ENCODE results near the gene RPP38. TPM values are rescaled to one million over a fixed set of nuclear protein-coding genes. Genes with fewer than 3 reads are reported as not detected.

RPP38 gene
- total RNA-seq (14.6 and 15.4 TPM in 2 replicates), polyA plus RNA-seq (24.7 and 26.4 TPM in 2 replicates), polyA minus RNA-seq (ENCODE audit: low replicate concordance) (6.4 and 8.0 TPM in 2 replicates)
- polyA plus RNA-seq (2012), result 14.9 and 16.7 TPM in 2 replicates

- no peaks in the 10 kb centered on the region for H3K36me3 ChIP-seq (ENCODE audit: control insufficient read depth, insufficient read depth, low read length)
- TF ChIP-seq EZH2 (IDR thresholded peaks at IDR 0.05; ENCODE audit: low read length, missing control alignments), result no peak
- no peak for TF ChIP-seq CTCF (conservative IDR thresholded peaks at IDR 0.05 in 1 of 2, IDR thresholded peaks at IDR 0.05 in 1 of 2; ENCODE audit: low read depth in 1 of 2, low read length in 2 of 2)
- peak within 1 kb of the TSS; percentile 92 for H3K4me2 ChIP-seq (ENCODE audit: extremely low read depth, insufficient read depth, low read length)
- DNase-seq (ENCODE audit: low read depth in 2 of 2), result peak; percentile 90 to 96
- H3K9me3 ChIP-seq (ENCODE audit: control insufficient read depth, insufficient read depth, low read depth, low read length), result no peaks in the 10 kb centered on the region
- peak within 1 kb of the TSS; percentile 71 to 97 (median 82) for H3K4me3 ChIP-seq (replicated peaks in 1 of 4; ENCODE audit: control extremely low read depth in 1 of 4, insufficient read depth in 1 of 4, low read depth in 3 of 4, low read length in 4 of 4)
- peak within 1 kb of the TSS; percentile 97 for H3K9ac ChIP-seq (ENCODE audit: insufficient read depth, low read length)
- H3K27ac ChIP-seq (ENCODE audit: insufficient read depth, low read length), result peak within 1 kb of the TSS; percentile 87
- peak within 1 kb of the TSS; percentile 69 for H2AFZ ChIP-seq (ENCODE audit: low read length)
- H3K4me1 ChIP-seq (ENCODE audit: control insufficient read depth, extremely low read depth, insufficient read depth, low read length), result peaks cover 2% of the 10 kb centered on the region
- H3K79me2 ChIP-seq (ENCODE audit: control insufficient read depth, insufficient read depth, low read length), result peaks cover 33% of the 10 kb centered on the region
- no peaks in the 10 kb centered on the region for H3K27me3 ChIP-seq (ENCODE audit: control insufficient read depth, insufficient read depth, low read length)
- no peaks in the 10 kb centered on the region for H4K20me1 ChIP-seq (ENCODE audit: control insufficient read depth, extremely low read depth, insufficient read depth, low read length)
These were observed at the start of gene RPP38 for GRCh38 chr10:15097011-15097812. RPP38 (plus strand) TSS chr10:15097355; CDS start chr10:15103315, 5,960 bp downstream.

DNA sequence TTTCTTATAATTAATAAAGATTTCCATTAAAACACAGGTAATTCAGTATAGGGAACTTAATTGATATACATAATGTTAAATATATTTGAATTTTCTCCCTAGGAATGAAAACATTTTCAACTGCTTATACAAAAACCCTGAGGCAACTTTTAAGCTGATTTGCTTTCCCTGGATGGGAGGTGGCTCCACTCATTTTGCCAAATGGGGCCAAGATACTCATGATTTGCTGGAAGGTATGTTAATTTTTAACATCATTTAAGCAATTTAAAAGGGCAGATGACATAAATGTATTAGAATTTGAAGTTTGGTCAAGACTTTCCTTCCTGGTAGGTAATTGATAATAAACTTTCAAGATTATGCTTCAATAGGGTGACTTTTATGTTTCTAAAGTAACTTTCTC is 47.6 kb upstream of the RPP38 start:
- Histone ChIP-seq H3K4me1 (ENCODE audit: control insufficient read depth, extremely low read depth, insufficient read depth, low read length) (no peaks in the 10 kb centered on the region), H3K9ac (ENCODE audit: insufficient read depth, low read length) (no peak overlapping the region), H2AFZ (ENCODE audit: low read length) (no peak overlapping the region), H3K36me3 (ENCODE audit: control insufficient read depth, insufficient read depth, low read length) (no peaks in the 10 kb centered on the region), H3K27me3 (ENCODE audit: control insufficient read depth, insufficient read depth, low read length) (no peaks in the 10 kb centered on the region), H3K9me3 (ENCODE audit: control insufficient read depth, insufficient read depth, low read depth, low read length) (no peaks in the 10 kb centered on the region), H4K20me1 (ENCODE audit: control insufficient read depth, extremely low read depth, insufficient read depth, low read length) (no peaks in the 10 kb centered on the region), H3K79me2 (ENCODE audit: control insufficient read depth, insufficient read depth, low read length) (no peaks in the 10 kb centered on the region), H3K4me3 (replicated peaks in 1 of 4; ENCODE audit: control extremely low read depth in 1 of 4, insufficient read depth in 1 of 4, low read depth in 3 of 4, low read length in 4 of 4) (no peak overlapping the region), H3K27ac (ENCODE audit: insufficient read depth, low read length) (no peak overlapping the region), H3K4me2 (ENCODE audit: extremely low read depth, insufficient read depth, low read length) (no peak overlapping the region)
- DNase-seq (ENCODE audit: low read depth in 2 of 2), result no peak
- TF ChIP-seq CTCF (conservative IDR thresholded peaks at IDR 0.05 in 1 of 2, IDR thresholded peaks at IDR 0.05 in 1 of 2; ENCODE audit: low read depth in 1 of 2, low read length in 2 of 2), result no peak
- TF ChIP-seq EZH2 (IDR thresholded peaks at IDR 0.05; ENCODE audit: low read length, missing control alignments), result no peak

- Histone ChIP-seq H4K20me1 (ENCODE audit: control insufficient read depth, extremely low read depth, insufficient read depth, low read length) (no peaks in the 10 kb centered on the region), H3K9ac (ENCODE audit: insufficient read depth, low read length) (no peak overlapping the region), H3K27ac (ENCODE audit: insufficient read depth, low read length) (no peak overlapping the region), H3K4me2 (ENCODE audit: extremely low read depth, insufficient read depth, low read length) (no peak overlapping the region), H3K27me3 (ENCODE audit: control insufficient read depth, insufficient read depth, low read length) (no peaks in the 10 kb centered on the region), H3K36me3 (ENCODE audit: control insufficient read depth, insufficient read depth, low read length) (no peaks in the 10 kb centered on the region), H3K79me2 (ENCODE audit: control insufficient read depth, insufficient read depth, low read length) (no peaks in the 10 kb centered on the region), H3K4me3 (replicated peaks in 1 of 4; ENCODE audit: control extremely low read depth in 1 of 4, insufficient read depth in 1 of 4, low read depth in 3 of 4, low read length in 4 of 4) (no peak overlapping the region), H3K9me3 (ENCODE audit: control insufficient read depth, insufficient read depth, low read depth, low read length) (no peaks in the 10 kb centered on the region), H2AFZ (ENCODE audit: low read length) (no peak overlapping the region), H3K4me1 (ENCODE audit: control insufficient read depth, extremely low read depth, insufficient read depth, low read length) (no peaks in the 10 kb centered on the region)
- peak in 1 of 2 donors; percentile 34 for DNase-seq (ENCODE audit: low read depth in 2 of 2)
- no peak for TF ChIP-seq EZH2 (IDR thresholded peaks at IDR 0.05; ENCODE audit: low read length, missing control alignments)
- TF ChIP-seq CTCF (conservative IDR thresholded peaks at IDR 0.05 in 1 of 2, IDR thresholded peaks at IDR 0.05 in 1 of 2; ENCODE audit: low read depth in 1 of 2, low read length in 2 of 2), result no peak
These were observed 45.0 kb upstream of the RPP38 start for GRCh38 chr10:15052121-15052520.
